Keratinocyte (primary cell): ENCODE results near the gene KLF3. TPM values are rescaled to one million over a fixed set of nuclear protein-coding genes. Genes with fewer than 3 reads are reported as not detected.

Experiments
- DNase-seq: peaks from one replicate; pipeline ENCODE4 v3.0.0-alpha.2; 2011; ENCODE audit warnings: low read depth, missing footprints, low spot score
- FAIRE-seq: peaks from 2 replicates; lab custom pipeline; 2011; peaks lifted over from hg19 to GRCh38; lab: Jason Lieb, UNC
- H2AFZ ChIP-seq: 2 replicates; pipeline ENCODE4 v1.6.0; 2012; ENCODE audit warnings: low read length, control low read depth, inconsistent platforms; ENCODE audit not compliant: control insufficient read depth
- H3K27ac ChIP-seq: 2 replicates; pipeline ENCODE4 v1.5.1; 2011; ENCODE audit warnings: low read length; ENCODE audit not compliant: control insufficient read depth, insufficient read depth
- H3K27me3 ChIP-seq: 3 replicates; pipeline ENCODE4 v1.6.0; 2011; ENCODE audit warnings: low read length; ENCODE audit not compliant: control insufficient read depth, insufficient read depth; ENCODE audit errors: extremely low read depth
- H3K36me3 ChIP-seq, 2 experiments: 2 replicates in 1 of 2; 3 replicates in 1 of 2; pipeline ENCODE4 v1.5.1; 2011; ENCODE audit warnings: low read length in 2 of 2, mild to moderate bottlenecking in 1 of 2; ENCODE audit not compliant: control insufficient read depth in 2 of 2, insufficient read depth in 2 of 2; ENCODE audit errors: extremely low read depth in 1 of 2
- H3K4me1 ChIP-seq: 3 replicates; pipeline ENCODE4 v1.5.1; 2011; ENCODE audit warnings: low read length; ENCODE audit not compliant: control insufficient read depth, insufficient read depth; ENCODE audit errors: extremely low read depth
- H3K4me2 ChIP-seq: 3 replicates; pipeline ENCODE4 v1.6.0; 2011; ENCODE audit warnings: low read depth, low read length; ENCODE audit not compliant: control insufficient read depth, insufficient read depth; ENCODE audit errors: extremely low read depth
- H3K4me3 ChIP-seq, 3 experiments: fragments of 200-600 bp in 1 of 3; sonication (generic) in 1 of 3; 2 replicates in 2 of 3; 3 replicates in 1 of 3; pipeline ENCODE4 v1.5.1; 2011 to 2016; ENCODE audit warnings: low read length in 3 of 3, mild to moderate bottlenecking in 3 of 3, control low read depth in 2 of 3, inconsistent platforms in 1 of 3, low read depth in 1 of 3, mixed read lengths in 1 of 3, mixed run types in 1 of 3, moderate library complexity in 1 of 3; ENCODE audit not compliant: control insufficient read depth in 2 of 3, insufficient read depth in 2 of 3; ENCODE audit errors: extremely low read depth in 1 of 3
- H3K79me2 ChIP-seq: 2 replicates; pipeline ENCODE4 v1.6.0; 2012; ENCODE audit warnings: low read length; ENCODE audit not compliant: control insufficient read depth, insufficient read depth
- H3K9ac ChIP-seq: 3 replicates; pipeline ENCODE4 v1.6.0; 2011; ENCODE audit warnings: low read length; ENCODE audit not compliant: control insufficient read depth, insufficient read depth; ENCODE audit errors: extremely low read depth
- H3K9me1 ChIP-seq: 3 replicates; pipeline ENCODE4 v1.6.0; 2011; ENCODE audit warnings: low read length; ENCODE audit not compliant: control insufficient read depth, insufficient read depth; ENCODE audit errors: extremely low read depth
- H3K9me3 ChIP-seq: 2 replicates; pipeline ENCODE4 v1.5.1; 2012; ENCODE audit warnings: low read depth, low read length; ENCODE audit not compliant: control insufficient read depth
- H4K20me1 ChIP-seq: 3 replicates; pipeline ENCODE4 v1.6.0; 2011; ENCODE audit warnings: low read length; ENCODE audit not compliant: control insufficient read depth, insufficient read depth; ENCODE audit errors: extremely low read depth
- EZH2 ChIP-seq: IDR thresholded peaks from one replicate; pipeline ENCODE4 v1.6.1; 2012; ENCODE audit warnings: inconsistent platforms, mild to moderate bottlenecking, low read length, moderate library complexity
- dilution Hi-C: fragments of 300-500 bp; cut with MboI; formaldehyde crosslinking; loops from one replicate; pipeline ENCODE4 v1.7.0; 2020; ENCODE audit warnings: low sequenced_read_pairs; ENCODE audit not compliant: extremely low pct_ligation_motif_present
- polyA plus RNA-seq, 5 experiments: library from polyadenylated mRNA; depleted of rRNA in 3 of 5; stranded (reverse) in 3 of 5; stranded (forward) in 1 of 5; unstranded in 1 of 5; fragments of >200 nt; gene quantifications; 1 replicate in 1 of 5; 2 replicates in 3 of 5; 3 replicates in 1 of 5; pipeline versions ENCODE4 v1.2.1 to v1.2.3, GENCODE V29; 2011 to 2012; ENCODE audit warnings: missing spikeins in 2 of 5, low read depth in 1 of 5, low replicate concordance in 1 of 5
- TF ChIP-seq, protein P1 (sequence below), 3 experiments: IDR thresholded peaks in 1 of 3; conservative IDR thresholded peaks in 1 of 3; optimal IDR thresholded peaks in 1 of 3; 2 replicates in 2 of 3; 3 replicates in 1 of 3; pipeline versions ENCODE3 to v1.5.1; 2011; ENCODE audit warnings: low read length in 3 of 3, mild to moderate bottlenecking in 3 of 3, moderate library complexity in 2 of 3, control low read depth in 1 of 3, inconsistent platforms in 1 of 3; ENCODE audit not compliant: insufficient read depth in 2 of 3; ENCODE audit errors: extremely low read depth in 1 of 3

KLF3 gene
- polyA plus RNA-seq, 1 donor (not counting 4 experiments of a cell fraction or from before 2014, with no cell fraction given): 39.9 TPM

DNA sequence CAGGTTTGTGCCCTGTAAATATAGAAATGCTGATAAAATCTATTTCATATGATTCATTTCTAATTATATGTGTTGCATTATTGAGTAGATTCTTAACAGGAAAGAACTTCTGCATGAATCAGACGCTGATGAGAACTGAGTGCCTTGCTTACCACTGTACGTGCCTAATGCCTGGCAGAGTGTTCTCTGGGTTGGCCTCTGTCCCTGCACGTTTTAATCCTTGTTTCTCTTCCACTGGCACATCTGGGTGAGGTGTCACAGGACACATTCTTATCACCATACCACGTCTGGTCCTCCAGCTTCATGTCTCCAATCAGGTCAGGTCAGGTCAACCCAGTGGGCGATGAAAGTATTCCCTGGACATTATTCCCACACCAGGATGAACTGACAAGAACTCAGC, 53.6 kb downstream of the KLF3 start:
- peak overlapping the region; percentile 85 for H3K4me2 ChIP-seq
- H3K9me1 ChIP-seq: no peaks in the 10 kb centered on the region
- peak overlapping the region; percentile 36 for H3K27ac ChIP-seq
- FAIRE-seq (peak; percentile 94), DNase-seq (no peak)
- H3K27me3 ChIP-seq: no peaks in the 10 kb centered on the region
- dilution Hi-C loops: no loop called here
- peak overlapping the region; percentile 82 for H2AFZ ChIP-seq
- H3K4me3 ChIP-seq: peak overlapping the region in 1 of 3 experiments; percentile 43
- no peaks in the 10 kb centered on the region for H3K79me2 ChIP-seq
- peaks cover 10% of the 10 kb centered on the region for H3K4me1 ChIP-seq
- no peak for TF ChIP-seq EZH2
- TF ChIP-seq, protein P1, sequence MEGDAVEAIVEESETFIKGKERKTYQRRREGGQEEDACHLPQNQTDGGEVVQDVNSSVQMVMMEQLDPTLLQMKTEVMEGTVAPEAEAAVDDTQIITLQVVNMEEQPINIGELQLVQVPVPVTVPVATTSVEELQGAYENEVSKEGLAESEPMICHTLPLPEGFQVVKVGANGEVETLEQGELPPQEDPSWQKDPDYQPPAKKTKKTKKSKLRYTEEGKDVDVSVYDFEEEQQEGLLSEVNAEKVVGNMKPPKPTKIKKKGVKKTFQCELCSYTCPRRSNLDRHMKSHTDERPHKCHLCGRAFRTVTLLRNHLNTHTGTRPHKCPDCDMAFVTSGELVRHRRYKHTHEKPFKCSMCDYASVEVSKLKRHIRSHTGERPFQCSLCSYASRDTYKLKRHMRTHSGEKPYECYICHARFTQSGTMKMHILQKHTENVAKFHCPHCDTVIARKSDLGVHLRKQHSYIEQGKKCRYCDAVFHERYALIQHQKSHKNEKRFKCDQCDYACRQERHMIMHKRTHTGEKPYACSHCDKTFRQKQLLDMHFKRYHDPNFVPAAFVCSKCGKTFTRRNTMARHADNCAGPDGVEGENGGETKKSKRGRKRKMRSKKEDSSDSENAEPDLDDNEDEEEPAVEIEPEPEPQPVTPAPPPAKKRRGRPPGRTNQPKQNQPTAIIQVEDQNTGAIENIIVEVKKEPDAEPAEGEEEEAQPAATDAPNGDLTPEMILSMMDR (optimal IDR thresholded peaks at IDR 0.05 in 1 of 3, IDR thresholded peaks at IDR 0.05 in 1 of 3, conservative IDR thresholded peaks at IDR 0.05 in 1 of 3; ENCODE audit: extremely low read depth in 1 of 3, insufficient read depth in 2 of 3, low read length in 3 of 3): no peak
- H3K9me3 ChIP-seq: no peaks in the 10 kb centered on the region
- H3K36me3 ChIP-seq: no peaks in the 10 kb centered on the region
- no peaks in the 10 kb centered on the region for H4K20me1 ChIP-seq
- H3K9ac ChIP-seq: peak overlapping the region; percentile 15

DNA sequence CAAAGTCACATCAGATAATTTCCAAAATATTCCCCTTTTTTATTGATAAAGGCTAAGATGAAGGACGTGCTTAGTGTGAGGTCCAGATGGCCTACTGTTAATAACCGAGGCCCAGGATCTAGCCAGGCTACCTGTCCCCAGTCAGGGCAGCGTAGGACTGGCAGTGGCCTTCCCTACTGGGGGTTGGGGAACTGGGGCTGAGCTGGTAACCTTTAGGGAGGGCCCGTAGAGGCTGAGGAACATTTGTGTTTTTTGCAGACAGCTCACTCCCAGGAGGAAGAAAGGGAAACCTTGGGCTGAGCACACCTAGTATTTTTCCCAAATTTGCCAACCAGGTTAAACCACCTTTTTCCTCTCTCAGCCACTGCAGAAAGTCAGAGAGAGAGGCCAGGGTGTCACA, 59.1 kb downstream of the KLF3 start:
- Histone ChIP-seq H3K4me1 (peaks cover 14% of the 10 kb centered on the region), H3K9me1 (no peaks in the 10 kb centered on the region)

More for the DNA sequence above, 59.1 kb downstream of the KLF3 start:
- H4K20me1 ChIP-seq: no peaks in the 10 kb centered on the region
- no peaks in the 10 kb centered on the region for H3K27me3 ChIP-seq
- dilution Hi-C loops: no loop called here
- H3K4me2 ChIP-seq: no peak overlapping the region
- no peak overlapping the region for H3K9ac ChIP-seq
- H3K79me2 ChIP-seq: no peaks in the 10 kb centered on the region
- FAIRE-seq (no peak), DNase-seq (no peak)
- no peak overlapping the region for H3K27ac ChIP-seq
- no peaks in the 10 kb centered on the region for H3K36me3 ChIP-seq
- H3K4me3 ChIP-seq: no peak overlapping the region
- H2AFZ ChIP-seq: no peak overlapping the region
- TF ChIP-seq, protein P1 (optimal IDR thresholded peaks at IDR 0.05 in 1 of 3, IDR thresholded peaks at IDR 0.05 in 1 of 3, conservative IDR thresholded peaks at IDR 0.05 in 1 of 3; ENCODE audit: extremely low read depth in 1 of 3, insufficient read depth in 2 of 3, low read length in 3 of 3): no peak
- no peak for TF ChIP-seq EZH2
- no peaks in the 10 kb centered on the region for H3K9me3 ChIP-seq
